Measurements from ENCODE around the gene SLC39A11. TPM values are rescaled to one million over a fixed set of nuclear protein-coding genes. Genes with fewer than 3 reads are reported as not detected.
"Not testable (repeated sequence)": the region's sequence is repeated elsewhere in the genome, so short reads cannot be mapped to it uniquely, and the experiment has no call there.

SLC39A11 gene
- total and polyA plus RNA-seq, 12 donors: 7.0 to 91.4 (median 22.7) TPM

- Histone ChIP-seq H3K4me3 (no peak overlapping the region), H3K9me3 (replicated peaks in 1 of 3) (no peaks in the 10 kb centered on the region), H3K27me3 (no peaks in the 10 kb centered on the region), H3K36me3 (replicated peaks in 1 of 2) (no peaks in the 10 kb centered on the region), H3K4me1 (replicated peaks in 1 of 2) (no peaks in the 10 kb centered on the region), H3K27ac (no peak overlapping the region)
- intact Hi-C loops (cut with DNase I): no loop called here
- no peak for DNase-seq
- 90 to 95% (median 93%) methylated on average over 4 of the region's 4 CpGs for WGBS, 4 donors
- TF ChIP-seq POLR2A (IDR thresholded peaks at IDR 0.05) (no peak), CTCF (IDR thresholded peaks at IDR 0.05) (no peak)
These were observed 259.2 kb downstream of the SLC39A11 start for GRCh38 chr17:72833128-72833765.

DNA sequence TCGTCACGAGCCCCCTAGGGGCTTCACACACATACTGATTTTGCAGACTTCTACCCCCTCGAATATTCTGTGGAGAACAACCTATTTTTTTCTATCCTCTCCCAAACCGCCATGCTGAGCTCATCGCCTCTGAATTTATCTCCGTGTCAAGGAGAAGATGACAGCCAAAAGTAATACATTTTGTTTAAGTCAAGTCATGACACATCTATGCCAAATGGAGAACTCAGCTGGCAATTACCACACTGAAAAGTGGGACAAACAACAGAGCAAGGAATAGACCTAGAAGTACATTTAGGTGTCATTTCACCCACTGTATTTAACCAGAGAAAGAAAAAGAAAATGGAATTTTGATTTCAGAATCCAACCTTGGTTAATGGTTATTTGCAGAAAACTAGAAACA, 260.2 kb downstream of the SLC39A11 start:
- TF ChIP-seq CTCF (IDR thresholded peaks at IDR 0.05) (no peak), POLR2A (IDR thresholded peaks at IDR 0.05) (no peak)
- Histone ChIP-seq H3K4me3 (no peak overlapping the region), H3K27ac (no peak overlapping the region), H3K9me3 (replicated peaks in 1 of 3) (no peaks in the 10 kb centered on the region), H3K27me3 (no peaks in the 10 kb centered on the region), H3K4me1 (replicated peaks in 1 of 2) (no peaks in the 10 kb centered on the region), H3K36me3 (replicated peaks in 1 of 2) (no peaks in the 10 kb centered on the region)
- intact Hi-C loops (cut with DNase I): no loop called here
- DNase-seq: no peak
- WGBS, 4 donors: 79 to 86% (median 84%) methylated on average over 6 of the region's 6 CpGs

DNA sequence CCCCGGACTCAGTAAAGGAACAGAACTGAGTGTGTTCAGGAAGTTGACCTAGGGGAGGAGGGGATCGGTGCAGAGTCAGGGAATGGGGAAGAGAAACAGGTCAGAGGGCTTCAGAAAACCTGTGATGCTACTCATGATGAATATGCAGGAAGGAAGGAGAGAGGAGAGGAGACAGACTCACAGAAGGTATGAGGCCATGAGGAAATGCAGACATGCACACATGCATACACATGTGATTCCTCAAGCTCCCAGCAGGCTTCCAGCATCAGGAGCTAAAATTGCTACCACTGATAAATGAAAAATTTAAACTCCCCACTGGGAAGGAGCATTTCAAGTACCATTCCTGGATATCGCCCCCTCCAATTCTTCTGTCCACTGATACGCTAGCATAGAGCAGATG, 262.6 kb downstream of the SLC39A11 start:
- H3K27me3 ChIP-seq: no peaks in the 10 kb centered on the region
- TF ChIP-seq CTCF (IDR thresholded peaks at IDR 0.05) (no peak), POLR2A (IDR thresholded peaks at IDR 0.05) (no peak)
- intact Hi-C loops (cut with DNase I): no loop called here
- no peak for DNase-seq
- no peaks in the 10 kb centered on the region for H3K4me1 ChIP-seq (replicated peaks in 1 of 2)
- peaks cover 0 to 1% (median 0%) of the 10 kb centered on the region in 3 donors for H3K9me3 ChIP-seq (replicated peaks in 1 of 3)
- no peak overlapping the region for H3K4me3 ChIP-seq
- H3K27ac ChIP-seq: no peak overlapping the region
- H3K36me3 ChIP-seq (replicated peaks in 1 of 2): no peaks in the 10 kb centered on the region
- 85 to 94% (median 91%) methylated on average over 4 of the region's 4 CpGs for WGBS, 4 donors

- H3K4me3 ChIP-seq: no peak overlapping the region
- intact Hi-C loops (cut with DNase I): no loop called here
- no peaks in the 10 kb centered on the region for H3K27me3 ChIP-seq
- H3K27ac ChIP-seq: no peak overlapping the region
- peaks cover 0 to 2% (median 0%) of the 10 kb centered on the region in 3 donors for H3K9me3 ChIP-seq (replicated peaks in 1 of 3)
- no peaks in the 10 kb centered on the region for H3K36me3 ChIP-seq (replicated peaks in 1 of 2)
- TF ChIP-seq POLR2A (IDR thresholded peaks at IDR 0.05) (no peak), CTCF (IDR thresholded peaks at IDR 0.05) (no peak)
- no peaks in the 10 kb centered on the region for H3K4me1 ChIP-seq (replicated peaks in 1 of 2)
- WGBS, 4 donors: 92 to 95% (median 94%) methylated on average over 4 of the region's 4 CpGs
- no peak for DNase-seq
These were observed 265.9 kb downstream of the SLC39A11 start for GRCh38 chr17:72826602-72827001.

DNA sequence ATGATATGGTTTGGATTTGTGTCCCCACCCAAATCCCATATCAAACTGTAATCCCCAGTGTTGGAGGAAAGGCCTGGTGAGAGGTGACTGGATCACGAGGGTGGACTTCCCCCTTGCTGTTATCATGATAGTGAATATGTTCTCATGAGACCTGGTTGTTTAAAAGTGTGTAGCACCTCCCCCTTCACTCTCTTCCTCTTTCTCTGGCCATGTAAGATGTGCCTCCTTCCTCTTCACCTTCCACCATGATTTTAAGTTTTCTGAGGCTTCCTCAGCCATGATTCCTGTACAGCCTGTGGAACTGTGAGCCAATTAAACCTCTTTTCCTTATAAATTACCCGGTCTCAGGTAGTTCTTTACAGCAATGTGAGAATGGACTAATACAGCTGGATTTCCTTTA, 266.4 kb downstream of the SLC39A11 start:
- H3K27me3 ChIP-seq; H3K9me3 ChIP-seq (replicated peaks in 1 of 3); H3K4me3 ChIP-seq; H3K27ac ChIP-seq; DNase-seq; H3K4me1 ChIP-seq (replicated peaks in 1 of 2); H3K36me3 ChIP-seq (replicated peaks in 1 of 2); intact Hi-C loops (cut with DNase I): not testable (repeated sequence)
- 91 to 98% (median 95%) methylated on average over 2 of the region's 2 CpGs for WGBS, 4 donors
